GM12878 (cell line): ENCODE data around the gene EP400. TPM values are rescaled to one million over a fixed set of nuclear protein-coding genes. Genes with fewer than 3 reads are reported as not detected.

Experiments used
- ATAC-seq: fragments of 200-7000 bp; cut with Tn5 transposase; 3 replicates; pipeline ENCODE4 v1.9.1; 2020; ENCODE audit warnings: mild to moderate bottlenecking, moderate library complexity
- BruUV-seq: library from RNA; stranded (reverse); fragments of 400-500 nt; replicated peaks from 2 replicates; lab custom pipeline; 2021; lab: Mats Ljungman, UMichigan
- CTCF ChIA-PET: fragments of 300-600 bp; sonication (Branson Sonifier 250); formaldehyde crosslinking; extraction: SDS; loops from one replicate; lab custom pipeline; 2021; ENCODE audit warnings: inconsistent platforms; lab: Yijun Ruan, JAX
- POLR2A ChIA-PET: fragments of 350-600 bp; formaldehyde crosslinking; extraction: SDS; loops from one replicate; lab custom pipeline; 2021; ENCODE audit warnings: inconsistent platforms; lab: Charles Lee
- RAD21 ChIA-PET: fragments of 300-600 bp; sonication (Branson Sonifier 250); formaldehyde crosslinking; loops from one replicate; lab custom pipeline; 2023; ENCODE audit warnings: antibody characterized with exemption; ENCODE audit not compliant: unreplicated experiment; lab: Charles Lee
- SMC1A ChIA-PET: fragments of 300-600 bp; sonication (Branson Sonifier 250); formaldehyde crosslinking; loops from one replicate; lab custom pipeline; 2023; ENCODE audit not compliant: unreplicated experiment, uncharacterized antibody; lab: Charles Lee
- DNase-seq: peaks from one replicate; pipeline ENCODE4 v3.0.0-alpha.2; 2011; ENCODE audit warnings: low read depth, low spot score
- FAIRE-seq: peaks from 3 replicates; lab custom pipeline; 2011; peaks lifted over from hg19 to GRCh38; lab: Jason Lieb, UNC
- H2AFZ ChIP-seq: 2 replicates; pipeline ENCODE4 v1.6.0; 2011; ENCODE audit warnings: low read depth, low read length, control low read depth; ENCODE audit not compliant: control insufficient read depth
- H3K27ac ChIP-seq: 2 replicates; pipeline ENCODE4 v1.5.1; 2011; ENCODE audit warnings: control low read depth; ENCODE audit not compliant: control insufficient read depth, insufficient read depth
- H3K27me3 ChIP-seq, 2 experiments: replicated peaks in 1 of 2; 2 replicates each; pipeline versions ENCODE4 v1.6.0 to v1.6.1; 2011; ENCODE audit warnings: low read length in 1 of 2; ENCODE audit not compliant: control insufficient read depth in 2 of 2, insufficient read depth in 2 of 2
- H3K36me3 ChIP-seq, 2 experiments: 2 replicates each; pipeline ENCODE4 v1.5.1; 2011; ENCODE audit warnings: low read length in 1 of 2; ENCODE audit not compliant: control insufficient read depth in 2 of 2, insufficient read depth in 2 of 2
- H3K4me1 ChIP-seq: 2 replicates; pipeline ENCODE4 v1.6.1; 2011; ENCODE audit warnings: mild to moderate bottlenecking, low read length, moderate library complexity, mixed read lengths; ENCODE audit not compliant: control insufficient read depth, insufficient read depth
- H3K4me2 ChIP-seq: 2 replicates; pipeline ENCODE4 v1.6.0; 2011; ENCODE audit warnings: control low read depth; ENCODE audit not compliant: control insufficient read depth, insufficient read depth
- H3K4me3 ChIP-seq: fragments of 200-600 bp; sonication (generic); 2 replicates; pipeline ENCODE4 v1.5.1; 2016
- H3K79me2 ChIP-seq: 2 replicates; pipeline ENCODE4 v1.6.0; 2011; ENCODE audit warnings: low read length; ENCODE audit not compliant: control insufficient read depth, insufficient read depth
- H3K9ac ChIP-seq: 2 replicates; pipeline ENCODE4 v1.8.0; 2011; ENCODE audit warnings: low read length, control low read depth, mixed read lengths; ENCODE audit not compliant: control insufficient read depth, insufficient read depth
- H3K9me3 ChIP-seq: replicated peaks from 3 replicates; pipeline ENCODE4 v1.5.1; 2011; ENCODE audit warnings: mild to moderate bottlenecking, low read length; ENCODE audit not compliant: control insufficient read depth, insufficient read depth
- H4K20me1 ChIP-seq: 2 replicates; pipeline ENCODE4 v1.6.0; 2011; ENCODE audit not compliant: control insufficient read depth, insufficient read depth
- E2F8 ChIP-seq: fragments of 450-650 bp; IDR thresholded peaks from 2 replicates; pipeline ENCODE4 v1.6.1; 2018; ENCODE audit warnings: mild to moderate bottlenecking, low read depth, moderate library complexity; ENCODE audit not compliant: partially characterized antibody
- NFIC ChIP-seq: IDR thresholded peaks from 2 replicates; pipeline ENCODE4 v1.6.1; 2012; ENCODE audit warnings: low read depth, mild to moderate bottlenecking, inconsistent platforms, low read length, moderate library complexity
- PKNOX1 ChIP-seq: fragments of 450-650 bp; IDR thresholded peaks from 2 replicates; pipeline ENCODE4 v1.6.1; 2016; ENCODE audit warnings: mild to moderate bottlenecking
- POLR2AphosphoS5 ChIP-seq: IDR thresholded peaks from 2 replicates; pipeline ENCODE4 v1.6.1; 2011; ENCODE audit warnings: mild to moderate bottlenecking, low read length, inconsistent platforms
- RAD21 ChIP-seq: IDR thresholded peaks from 2 replicates; pipeline ENCODE4 v1.6.1; 2011; ENCODE audit warnings: mild to moderate bottlenecking, low read depth, low read length, moderate library complexity; ENCODE audit not compliant: insufficient read depth
- SPI1 ChIP-seq: IDR thresholded peaks from 2 replicates; pipeline ENCODE4 v1.6.1; 2011; ENCODE audit warnings: low read depth, mild to moderate bottlenecking, low read length, moderate library complexity, borderline replicate concordance; ENCODE audit not compliant: insufficient read depth
- SUPT20H ChIP-seq: IDR thresholded peaks from 2 replicates; pipeline ENCODE4 v1.6.1; 2011; ENCODE audit warnings: low read depth, mild to moderate bottlenecking, low read length, moderate library complexity, borderline replicate concordance; ENCODE audit not compliant: control insufficient read depth
- WGBS: methylation state at CpG from one replicate; pipeline ENCODE4 v1.1.6; 2016; ENCODE audit warnings: low lambda C conversion rate; ENCODE audit not compliant: insufficient replicate concordance, insufficient coverage; ENCODE audit errors: missing lambda C conversion rate; 5-methylcytosine and 5-hydroxymethylcytosine counted together
- in situ Hi-C: fragments of 300-500 bp; cut with MboI; formaldehyde crosslinking; loops from 9 replicates; pipeline ENCODE4 v1.14.3; 2018; ENCODE audit warnings: mixed read lengths
- intact Hi-C: fragments of 100-400 bp; cut with micrococcal nuclease; formaldehyde crosslinking; loops from one replicate; pipeline ENCODE4 v1.14.2; 2022; ENCODE audit not compliant: unreplicated experiment
- polyA plus RNA-seq, 11 experiments: library from polyadenylated mRNA; depleted of rRNA in 4 of 11; unstranded in 6 of 11; stranded (reverse) in 5 of 11; fragments of >200 nt; fragmentation: Nextera tagmentation in 4 of 11; fragmentation: Illumina TruSeq in 1 of 11; extraction: Ambion mirVana in 4 of 11; extraction: Trizol in 1 of 11; gene quantifications; 1 replicate in 1 of 11; 2 replicates in 10 of 11; pipeline versions ENCODE4 v1.2.1 to v1.2.3, GENCODE V29; 2011 to 2016; ENCODE audit warnings: inconsistent platforms in 2 of 11, missing spikeins in 2 of 11, low read depth in 1 of 11
- total RNA-seq, 4 experiments: library from RNA; depleted of rRNA in 3 of 4; stranded (reverse); fragments of >200 nt in 3 of 4; fragmentation: Illumina TruSeq in 1 of 4; extraction: Trizol in 1 of 4; gene quantifications; 2 replicates each; pipeline versions ENCODE4 v1.2.1 to v1.2.3, GENCODE V29; 2013 to 2021

EP400 gene
- total and polyA plus RNA-seq, 10 of the 15 experiments (the other 5 are each of a cell fraction or from before 2014, with no cell fraction given) = 3.8 to 44.2 (median 8.4) TPM

- intact Hi-C loops = loop anchor here (2.0 kb wide), 2 partner anchors 21 to 33 kb away; partner anchors contain the start of genes EP400 and ULK1
- SMC1A ChIA-PET = no interaction called here
- TF ChIP-seq SUPT20H (no peak), PKNOX1 (no peak), RAD21 (no peak), NFIC (no peak), SPI1 (no peak), E2F8 (no peak), POLR2AphosphoS5 (no peak)
- H3K36me3 ChIP-seq = peaks cover 3 to 4% of the 10 kb centered on the region in 2 experiments; a peak in 3 of 4 replicates
- H3K4me1 ChIP-seq = peaks cover 21% of the 10 kb centered on the region
- H3K9ac ChIP-seq = no peak overlapping the region
- no peak overlapping the region for H3K27ac ChIP-seq
- no peaks in the 10 kb centered on the region for H3K9me3 ChIP-seq
- H3K27me3 ChIP-seq = no peaks in the 10 kb centered on the region
- H3K4me2 ChIP-seq = no peak overlapping the region
- POLR2A ChIA-PET = interaction anchor here (0.6 to 0.7 kb wide), 4 partner anchors 12 to 562 kb away, joined by 3 to 7 read pairs (median 4); no protein-coding TSS in a partner anchor
- CTCF ChIA-PET = no interaction called here
- no peak for ATAC-seq
- 81% methylated on average over 23 of the region's 24 CpGs for WGBS
- H3K79me2 ChIP-seq = peaks cover 20% of the 10 kb centered on the region
- in situ Hi-C loops = no loop called here
- no peak overlapping the region for H3K4me3 ChIP-seq
- H4K20me1 ChIP-seq = no peaks in the 10 kb centered on the region
- no peak for DNase-seq
- no TSS peak for BruUV-seq
- RAD21 ChIA-PET = interaction anchor here (0.6 kb wide), 1 partner anchor 1101 kb away, joined by 3 read pairs; no protein-coding TSS in a partner anchor
- H2AFZ ChIP-seq = no peak overlapping the region
- FAIRE-seq = no peak
These were observed 22.3 kb upstream of the EP400 start for GRCh38 chr12:131927110-131928079.
